K562 (cell line): ENCODE data around the gene PCMTD2. TPM values are rescaled to one million over a fixed set of nuclear protein-coding genes. Genes with fewer than 3 reads are reported as not detected.
A peak's percentile ranks its signal among the peaks of the same experiment; 100 is the strongest.
"Not testable (repeated sequence)": the region's sequence is repeated elsewhere in the genome, so short reads cannot be mapped to it uniquely, and the experiment has no call there.

Experiments
- CC2D1A ChIP-seq: fragments of 450-650 bp; IDR thresholded peaks from 2 replicates; pipeline ENCODE4 v1.6.1; 2017; ENCODE audit warnings: mild to moderate bottlenecking
- CTCFL ChIP-seq: IDR thresholded peaks from 2 replicates; pipeline ENCODE4 v1.6.1; 2011; ENCODE audit warnings: borderline replicate concordance, low read depth, mild to moderate bottlenecking, moderate library complexity, low read length; ENCODE audit not compliant: insufficient read depth, poor library complexity, severe bottlenecking
- FIP1L1 ChIP-seq: fragments of 200-400 bp; formaldehyde crosslinking; IDR thresholded peaks from 2 replicates; pipeline ENCODE4 v1.6.1; 2018; ENCODE audit warnings: mild to moderate bottlenecking, low read depth, low read length; ENCODE audit not compliant: poor library complexity, severe bottlenecking
- MIER1 ChIP-seq: fragments of 450-650 bp; IDR thresholded peaks from 2 replicates; pipeline ENCODE4 v1.6.1; 2016; ENCODE audit warnings: antibody characterized with exemption, mild to moderate bottlenecking, low read depth
- MTA3 ChIP-seq: fragments of 450-650 bp; formaldehyde crosslinking; IDR thresholded peaks from 2 replicates; pipeline ENCODE4 v1.6.1; 2017; ENCODE audit warnings: mild to moderate bottlenecking, borderline replicate concordance
- NCOR1 ChIP-seq: fragments of 450-650 bp; IDR thresholded peaks from 2 replicates; pipeline ENCODE4 v1.6.1; 2016; ENCODE audit warnings: mild to moderate bottlenecking, moderate library complexity
- NFIC ChIP-seq: fragments of 450-650 bp; IDR thresholded peaks from 2 replicates; pipeline ENCODE4 v1.6.1; 2017; ENCODE audit warnings: mild to moderate bottlenecking, inconsistent platforms
- NR2C1 ChIP-seq, 2 experiments: fragments of 450-650 bp; IDR thresholded peaks; 2 replicates each; pipeline ENCODE4 v1.6.1; 2017; ENCODE audit warnings: mild to moderate bottlenecking in 2 of 2, antibody characterized with exemption in 1 of 2, inconsistent platforms in 1 of 2, missing compliant biosample characterization in 1 of 2, missing genetic modification characterization in 1 of 2
- NR2C2 ChIP-seq, 2 experiments: fragments of 200-800 bp in 1 of 2; sonication (Bioruptor generic) in 1 of 2; sonication (generic) in 1 of 2; formaldehyde crosslinking in 1 of 2; IDR thresholded peaks; 2 replicates each; pipeline versions ENCODE4 v1.6.1 to v1.8.0; 2016 to 2022; ENCODE audit warnings: mild to moderate bottlenecking in 1 of 2, missing compliant biosample characterization in 1 of 2, missing genetic modification characterization in 1 of 2, missing genetic modification reagents in 1 of 2
- RBM14 ChIP-seq: fragments of 200-400 bp; formaldehyde crosslinking; IDR thresholded peaks from 2 replicates; pipeline ENCODE4 v1.6.1; 2018; ENCODE audit warnings: low read depth, mild to moderate bottlenecking, low read length, moderate library complexity, borderline replicate concordance; ENCODE audit not compliant: insufficient read depth
- TEAD4 ChIP-seq, 2 experiments: sonication (generic) in 1 of 2; formaldehyde crosslinking in 1 of 2; IDR thresholded peaks; 2 replicates each; pipeline versions ENCODE4 v1.6.1 to v1.8.0; 2012 to 2022; ENCODE audit warnings: borderline replicate concordance in 1 of 2, inconsistent platforms in 1 of 2, low read length in 1 of 2, mild to moderate bottlenecking in 1 of 2, missing genetic modification reagents in 1 of 2
- ZBTB40 ChIP-seq, 2 experiments: fragments of 450-650 bp in 1 of 2; sonication (generic) in 1 of 2; formaldehyde crosslinking in 1 of 2; IDR thresholded peaks; 2 replicates each; pipeline versions ENCODE4 v1.7.1 to v1.9.0; 2016 to 2022; ENCODE audit warnings: inconsistent platforms in 1 of 2, mild to moderate bottlenecking in 1 of 2, missing genetic modification reagents in 1 of 2
- ZNF224 ChIP-seq: sonication (generic); formaldehyde crosslinking; IDR thresholded peaks from 2 replicates; pipeline ENCODE4 v1.8.0; 2022; ENCODE audit warnings: mild to moderate bottlenecking, missing genetic modification reagents
- polyA plus RNA-seq, 8 experiments: library from polyadenylated mRNA; depleted of rRNA in 4 of 8; stranded (reverse) in 5 of 8; unstranded in 3 of 8; fragments of >200 nt; fragmentation: Nextera tagmentation in 2 of 8; fragmentation: Illumina TruSeq in 1 of 8; extraction: Ambion mirVana in 2 of 8; extraction: Trizol in 1 of 8; gene quantifications; 2 replicates each; pipeline versions ENCODE4 v1.2.1 to v1.2.3, GENCODE V29; 2011 to 2014; ENCODE audit warnings: inconsistent platforms in 1 of 8, missing spikeins in 1 of 8
- total RNA-seq, 7 experiments: library from RNA; depleted of rRNA in 6 of 7; stranded (reverse); fragments of >200 nt in 6 of 7; fragmentation: Illumina TruSeq in 2 of 7; extraction: Trizol in 2 of 7; gene quantifications; 2 replicates each; pipeline versions ENCODE4 v1.2.1 to v1.2.3, GENCODE V29; 2011 to 2021; ENCODE audit warnings: low replicate concordance in 1 of 7

PCMTD2 gene
- total and polyA plus RNA-seq, 9 of the 15 experiments (the other 6 are each of a cell fraction or from before 2014, with no cell fraction given), result 11.3 to 49.3 (median 28.4) TPM

GRCh38 chr20:64285579-64286446 lies 30.3 kb downstream of the PCMTD2 start (continued):
- TF ChIP-seq TEAD4 (IDR thresholded peaks at IDR 0.05; ENCODE audit: low read length) (peak; percentile 8; the same call in 1 of the 2 replicates), CTCFL (peak; percentile 66), NR2C2 (CRISPR knock-in tag; IDR thresholded peaks at IDR 0.05) (peak; percentile 89), FIP1L1 (peak; percentile 94), MIER1 (0 out of 2 replicates have a peak, but pooled peaks have one; percentile 31), MTA3 (0 out of 2 replicates have a peak, but pooled peaks have one; percentile 69), NR2C1 (IDR thresholded peaks at IDR 0.05) (peak; percentile 69), NR2C1 (tag; IDR thresholded peaks at IDR 0.05) (peak; percentile 68), ZBTB40 (IDR thresholded peaks at IDR 0.05) (peak; percentile 33; the same call in 1 of the 2 replicates), CC2D1A (peak; percentile 87; the same call in 1 of the 2 replicates), NCOR1 (peak; percentile 51), NFIC (peak; percentile 50), RBM14 (0 out of 2 replicates have a peak, but pooled peaks have one; percentile 59), ZNF224 (0 out of 2 replicates have a peak, but pooled peaks have one; percentile 47)
- not testable (repeated sequence) for TF ChIP-seq TEAD4 (CRISPR knock-in tag; IDR thresholded peaks at IDR 0.05; ENCODE audit: borderline replicate concordance); NR2C2 (tag; IDR thresholded peaks at IDR 0.05); ZBTB40 (CRISPR knock-in tag; IDR thresholded peaks at IDR 0.05)
